K562 (cell line): Measurements from ENCODE around the gene FAM53B. TPM values are rescaled to one million over a fixed set of nuclear protein-coding genes. Genes with fewer than 3 reads are reported as not detected.

Experiments
- E2F6 ChIP-seq, 2 experiments: IDR thresholded peaks; 2 replicates each; pipeline ENCODE4 v1.6.1; 2011; ENCODE audit warnings: borderline replicate concordance in 1 of 2, control low read depth in 1 of 2, low read depth in 1 of 2, low read length in 1 of 2, mild to moderate bottlenecking in 1 of 2, mixed read lengths in 1 of 2, moderate library complexity in 1 of 2; ENCODE audit not compliant: insufficient read depth in 1 of 2, insufficient read length in 1 of 2, poor library complexity in 1 of 2, severe bottlenecking in 1 of 2; ENCODE audit errors: extremely low read depth in 1 of 2
- EHMT2 ChIP-seq: fragments of 450-650 bp; IDR thresholded peaks from 2 replicates; pipeline ENCODE4 v1.6.1; 2018; ENCODE audit warnings: antibody characterized with exemption
- HLTF ChIP-seq: fragments of 450-650 bp; IDR thresholded peaks from 2 replicates; pipeline ENCODE4 v1.6.1; 2016
- PHF8 ChIP-seq: fragments of 200-600 bp; sonication (generic); IDR thresholded peaks from 2 replicates; pipeline ENCODE4 v1.6.1; 2012; ENCODE audit warnings: mixed run types, mild to moderate bottlenecking, inconsistent platforms, low read length, moderate library complexity, borderline replicate concordance
- RAD21 ChIP-seq, 2 experiments: fragments of 250-450 bp in 1 of 2; fragments of 450-650 bp in 1 of 2; sonication (Bioruptor Pico) in 1 of 2; formaldehyde crosslinking in 1 of 2; IDR thresholded peaks in 1 of 2; conservative IDR thresholded peaks in 1 of 2; 2 replicates each; pipeline versions ENCODE4 v1.4.0 to v1.8.0; 2020 to 2022; ENCODE audit warnings: mild to moderate bottlenecking in 2 of 2, moderate library complexity in 1 of 2
- SMARCC2 ChIP-seq: fragments of 450-650 bp; IDR thresholded peaks from 2 replicates; pipeline ENCODE4 v1.6.1; 2017; ENCODE audit warnings: antibody characterized with exemption, moderate library complexity, mild to moderate bottlenecking, low read depth
- TAF1 ChIP-seq: IDR thresholded peaks from 2 replicates; pipeline ENCODE4 v1.6.1; 2011; ENCODE audit warnings: mild to moderate bottlenecking, low read length, moderate library complexity; ENCODE audit not compliant: insufficient read depth, control insufficient read depth, severe bottlenecking; ENCODE audit errors: extremely low read depth
- ZC3H4 ChIP-seq: sonication (generic); formaldehyde crosslinking; IDR thresholded peaks from 2 replicates; pipeline ENCODE4 v1.9.0; 2021; ENCODE audit warnings: missing genetic modification reagents, borderline replicate concordance
- ZFPM2 ChIP-seq: fragments of 250-450 bp; sonication (Bioruptor Pico); IDR thresholded peaks from 2 replicates; pipeline ENCODE4 v1.5.1; 2022; ENCODE audit warnings: mild to moderate bottlenecking
- ZNF24 ChIP-seq: fragments of 450-650 bp; IDR thresholded peaks from 2 replicates; pipeline ENCODE4 v1.6.1; 2016
- ZNF274 ChIP-seq: IDR thresholded peaks from 2 replicates; pipeline ENCODE4 v1.6.1; 2011; ENCODE audit warnings: low read depth, mild to moderate bottlenecking, low read length, moderate library complexity, borderline replicate concordance
- ZNF609 ChIP-seq: sonication (generic); formaldehyde crosslinking; IDR thresholded peaks from 2 replicates; pipeline ENCODE4 v1.8.1; 2023; ENCODE audit warnings: missing genetic modification reagents, mild to moderate bottlenecking, borderline replicate concordance
- ZNF778 ChIP-seq: fragments of 450-650 bp; formaldehyde crosslinking; IDR thresholded peaks from 2 replicates; pipeline ENCODE4 v1.4.0; 2020; ENCODE audit warnings: mild to moderate bottlenecking, moderate library complexity
- polyA plus RNA-seq, 8 experiments: library from polyadenylated mRNA; depleted of rRNA in 4 of 8; stranded (reverse) in 5 of 8; unstranded in 3 of 8; fragments of >200 nt; fragmentation: Nextera tagmentation in 2 of 8; fragmentation: Illumina TruSeq in 1 of 8; extraction: Ambion mirVana in 2 of 8; extraction: Trizol in 1 of 8; gene quantifications; 2 replicates each; pipeline versions ENCODE4 v1.2.1 to v1.2.3, GENCODE V29; 2011 to 2014; ENCODE audit warnings: inconsistent platforms in 1 of 8, missing spikeins in 1 of 8
- total RNA-seq, 7 experiments: library from RNA; depleted of rRNA in 6 of 7; stranded (reverse); fragments of >200 nt in 6 of 7; fragmentation: Illumina TruSeq in 2 of 7; extraction: Trizol in 2 of 7; gene quantifications; 2 replicates each; pipeline versions ENCODE4 v1.2.1 to v1.2.3, GENCODE V29; 2011 to 2021; ENCODE audit warnings: low replicate concordance in 1 of 7

The FAM53B gene
- total and polyA plus RNA-seq, 9 of the 15 experiments (the other 6 are each of a cell fraction or from before 2014, with no cell fraction given), result 0.03 to 16.5 (median 5.0) TPM

- TF ChIP-seq E2F6 (IDR thresholded peaks at IDR 0.05; ENCODE audit: borderline replicate concordance in 1 of 2, extremely low read depth in 1 of 2, insufficient read depth in 1 of 2, insufficient read length in 1 of 2, low read depth in 1 of 2, low read length in 1 of 2, poor library complexity in 1 of 2, severe bottlenecking in 1 of 2) (no peak), TAF1 (peak; percentile 24), ZNF778 (no peak), ZNF24 (no peak), EHMT2 (no peak), RAD21 (CRISPR knock-in tag; conservative IDR thresholded peaks at IDR 0.05 in 1 of 2, IDR thresholded peaks at IDR 0.05 in 1 of 2) (0 out of 4 replicates have a peak, but pooled peaks of 1 of the 2 experiments have one; percentile 3), SMARCC2 (no peak), ZNF274 (no peak), ZC3H4 (CRISPR knock-in tag) (no peak), ZNF609 (CRISPR knock-in tag) (no peak), PHF8 (0 out of 2 replicates have a peak, but pooled peaks have one; percentile 7), ZFPM2 (CRISPR knock-in tag) (no peak), HLTF (no peak)
Observed at GRCh38 chr10:124742413-124743190, 1.6 kb downstream of the FAM53B start (continued).
